ENCODE data around the gene MALL.

- no peak for TF ChIP-seq POLR2A (IDR thresholded peaks at IDR 0.05)
- TF ChIP-seq, protein P1, sequence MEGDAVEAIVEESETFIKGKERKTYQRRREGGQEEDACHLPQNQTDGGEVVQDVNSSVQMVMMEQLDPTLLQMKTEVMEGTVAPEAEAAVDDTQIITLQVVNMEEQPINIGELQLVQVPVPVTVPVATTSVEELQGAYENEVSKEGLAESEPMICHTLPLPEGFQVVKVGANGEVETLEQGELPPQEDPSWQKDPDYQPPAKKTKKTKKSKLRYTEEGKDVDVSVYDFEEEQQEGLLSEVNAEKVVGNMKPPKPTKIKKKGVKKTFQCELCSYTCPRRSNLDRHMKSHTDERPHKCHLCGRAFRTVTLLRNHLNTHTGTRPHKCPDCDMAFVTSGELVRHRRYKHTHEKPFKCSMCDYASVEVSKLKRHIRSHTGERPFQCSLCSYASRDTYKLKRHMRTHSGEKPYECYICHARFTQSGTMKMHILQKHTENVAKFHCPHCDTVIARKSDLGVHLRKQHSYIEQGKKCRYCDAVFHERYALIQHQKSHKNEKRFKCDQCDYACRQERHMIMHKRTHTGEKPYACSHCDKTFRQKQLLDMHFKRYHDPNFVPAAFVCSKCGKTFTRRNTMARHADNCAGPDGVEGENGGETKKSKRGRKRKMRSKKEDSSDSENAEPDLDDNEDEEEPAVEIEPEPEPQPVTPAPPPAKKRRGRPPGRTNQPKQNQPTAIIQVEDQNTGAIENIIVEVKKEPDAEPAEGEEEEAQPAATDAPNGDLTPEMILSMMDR (IDR thresholded peaks at IDR 0.05) = no peak
- no peak for TF ChIP-seq POLR2AphosphoS5 (IDR thresholded peaks at IDR 0.05)
- TF ChIP-seq EP300 (IDR thresholded peaks at IDR 0.05) = no peak
Measured at GRCh38 chr2:110146945-110147332, 31.3 kb upstream of the MALL start.

Measured in upper lobe of left lung (tissue), 4 donors.